CD4-positive, alpha-beta T cell treated with Interleukin-6 at 100 ng/mL for 8 hours (primary cell): ENCODE measurements around the gene SNX32.

Experiments
- DNase-seq: peaks from one replicate; pipeline ENCODE4 v3.0.0-alpha.2; 2020; ENCODE audit warnings: mixed read lengths, low spot score

Gene SNX32

DNA sequence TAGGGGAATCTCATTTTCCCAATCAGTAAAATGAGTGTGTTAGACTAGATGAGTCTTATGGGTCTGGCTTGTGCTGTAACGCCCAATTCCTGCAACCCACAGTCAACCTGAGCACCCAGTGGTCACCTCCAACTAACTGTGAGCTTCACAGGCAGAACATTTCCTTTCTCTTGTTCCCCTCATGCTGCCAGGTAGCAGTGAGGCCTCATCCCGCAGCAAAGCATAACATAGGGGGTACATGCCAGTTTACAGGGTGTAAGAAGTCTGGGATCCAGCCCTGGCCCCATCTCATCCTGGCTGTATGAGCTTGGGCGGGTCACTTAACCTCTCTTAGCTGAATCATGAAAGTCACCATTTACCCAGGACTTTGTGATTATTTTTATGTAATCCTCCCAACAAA, 35.1 kb downstream of the SNX32 start:
- no peak for DNase-seq

GRCh38 chr11:65869643-65870306, 36.0 kb downstream of the SNX32 start:
- no peak for DNase-seq

DNA sequence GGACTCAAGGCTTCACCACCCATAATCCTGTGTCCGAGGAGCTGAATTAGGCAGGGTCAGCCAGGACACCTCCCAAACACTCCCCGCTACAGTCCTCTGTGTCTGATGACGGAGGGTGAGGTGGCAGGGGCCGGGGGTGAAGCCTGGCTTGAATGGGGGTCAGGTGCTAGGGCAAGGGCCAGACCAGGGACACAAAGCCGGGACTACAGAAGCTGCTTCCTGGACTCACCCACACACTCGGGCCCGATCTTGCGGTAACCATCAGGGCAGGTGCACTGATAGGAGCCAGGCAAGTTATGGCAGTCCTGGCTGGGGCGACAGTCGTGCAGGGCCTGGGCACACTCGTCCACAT, 36.5 kb downstream of the SNX32 start:
- DNase-seq: no peak

DNA sequence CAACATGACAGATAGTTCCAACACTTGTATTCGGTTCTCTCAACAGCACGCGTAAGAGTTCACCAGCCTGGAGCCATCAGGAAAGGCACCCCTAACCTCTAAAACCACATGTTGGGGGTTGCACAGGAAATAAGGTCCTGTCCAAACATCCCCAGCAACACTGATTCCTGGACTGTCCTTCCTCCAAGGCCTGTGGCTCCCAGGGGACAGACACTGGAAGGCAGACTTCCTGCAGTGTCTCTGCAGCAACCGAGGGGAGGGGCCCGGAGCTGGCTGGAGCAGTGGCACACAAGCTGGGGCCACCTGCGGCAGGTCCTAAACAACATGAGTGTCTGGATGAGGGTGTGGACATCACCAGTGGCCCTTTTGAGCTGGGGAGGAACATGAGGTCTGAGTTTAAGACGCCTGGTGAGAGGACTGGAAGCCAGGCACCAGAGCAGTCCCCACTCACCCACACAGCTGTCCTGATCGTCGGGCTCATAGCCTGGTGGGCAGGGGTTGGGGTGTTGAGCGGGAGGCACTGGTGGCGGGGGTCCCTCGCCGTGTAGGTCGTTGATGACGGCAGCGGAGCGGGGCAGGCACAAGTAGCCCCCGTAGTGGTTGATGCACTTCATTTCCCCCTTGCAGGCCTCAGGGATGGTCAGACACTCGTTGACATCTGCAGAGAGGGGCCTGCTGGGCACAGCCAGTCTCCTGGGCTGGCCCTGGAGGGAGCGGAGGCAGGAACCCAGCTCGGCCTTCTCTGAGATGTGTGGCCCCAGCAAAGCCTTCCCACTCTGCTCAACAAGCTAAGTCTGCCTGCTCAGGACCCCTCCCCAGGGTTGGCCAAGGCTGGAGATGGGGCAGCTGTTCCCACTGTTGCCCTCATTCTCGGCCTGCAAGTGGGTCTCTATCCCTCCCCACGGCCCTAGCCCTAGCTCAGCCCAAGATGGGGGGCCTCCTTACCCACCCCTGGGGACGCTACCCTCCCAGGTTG, 37.2 kb downstream of the SNX32 start:
- no peak for DNase-seq

GRCh38 chr11:65871811-65872548, 38.2 kb downstream of the SNX32 start:
- no peak for DNase-seq

GRCh38 chr11:65872586-65873317, 39.0 kb downstream of the SNX32 start, which contains the start of gene EFEMP2:
TSS of gene EFEMP2 (minus strand) at chr11:65872800. CDS start at chr11:65872354, 446 bp downstream.
- DNase-seq: no peak

DNA sequence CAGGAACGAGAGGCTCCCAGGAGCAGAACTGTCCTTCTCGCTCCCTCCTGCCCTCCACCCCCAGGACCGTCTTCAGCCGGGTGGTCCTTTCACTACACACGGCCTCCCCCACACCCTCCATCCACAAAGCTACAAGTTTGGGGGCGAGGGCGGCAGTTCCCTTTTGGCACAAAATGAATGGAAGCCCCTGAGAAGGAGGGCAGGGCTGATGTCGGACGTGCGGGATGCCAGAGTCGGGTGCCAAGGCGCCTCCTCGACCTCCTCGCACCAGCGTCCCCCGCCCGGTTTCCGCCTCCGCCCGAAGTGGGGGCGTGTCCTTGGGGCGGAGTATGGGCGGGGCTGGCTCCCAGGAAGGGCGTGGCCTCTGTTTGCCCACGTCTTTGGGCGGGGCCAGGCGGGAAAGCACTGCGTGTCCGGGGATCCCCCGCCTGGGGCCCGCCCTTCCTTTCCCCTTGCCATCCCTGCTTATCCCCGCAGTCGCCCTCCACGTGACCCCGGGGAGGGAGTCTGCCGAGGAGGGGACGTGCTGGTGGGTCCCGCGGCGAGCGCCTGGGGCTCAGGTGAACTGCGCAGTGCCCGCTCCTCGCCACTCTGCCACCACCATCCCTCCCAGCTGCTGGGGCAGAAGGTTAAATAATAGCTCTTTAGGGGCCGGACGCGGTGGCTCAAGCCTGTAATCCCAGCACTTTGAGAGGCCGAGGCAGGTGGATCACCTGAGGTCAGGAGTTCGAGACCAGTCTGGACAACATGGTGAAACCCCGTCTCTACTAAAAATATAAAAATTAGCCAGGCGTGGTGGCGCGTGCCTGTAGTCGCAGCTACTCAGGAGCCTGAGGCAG, 39.8 kb downstream of the SNX32 start:
- peak; percentile 95 for DNase-seq

GRCh38 chr11:65879617-65880016, 45.9 kb downstream of the SNX32 start, which contains the start of gene CTSW:
TSS of gene CTSW (plus strand) at chr11:65879837. CDS start at chr11:65879855, 18 bp downstream.
- DNase-seq: peak; percentile 50

DNA sequence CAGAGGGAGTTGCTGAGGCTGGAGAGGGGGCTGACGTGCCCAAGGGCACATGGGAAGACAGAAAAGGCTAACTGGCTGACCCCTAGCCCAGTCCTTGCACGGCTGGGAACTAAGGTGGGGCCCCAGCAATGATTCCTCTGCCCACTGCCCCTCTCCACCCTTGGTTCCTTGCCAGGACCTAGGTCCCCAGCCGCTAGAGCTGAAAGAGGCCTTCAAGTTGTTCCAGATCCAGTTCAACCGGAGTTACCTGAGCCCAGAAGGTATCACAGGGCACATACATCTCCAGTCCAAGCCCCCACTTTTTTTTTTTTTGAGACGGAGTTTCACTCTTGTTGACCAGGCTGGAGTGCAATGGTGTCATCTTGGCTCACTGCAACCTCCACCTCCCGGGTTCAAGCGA, 46.3 kb downstream of the SNX32 start:
- DNase-seq: no peak

DNA sequence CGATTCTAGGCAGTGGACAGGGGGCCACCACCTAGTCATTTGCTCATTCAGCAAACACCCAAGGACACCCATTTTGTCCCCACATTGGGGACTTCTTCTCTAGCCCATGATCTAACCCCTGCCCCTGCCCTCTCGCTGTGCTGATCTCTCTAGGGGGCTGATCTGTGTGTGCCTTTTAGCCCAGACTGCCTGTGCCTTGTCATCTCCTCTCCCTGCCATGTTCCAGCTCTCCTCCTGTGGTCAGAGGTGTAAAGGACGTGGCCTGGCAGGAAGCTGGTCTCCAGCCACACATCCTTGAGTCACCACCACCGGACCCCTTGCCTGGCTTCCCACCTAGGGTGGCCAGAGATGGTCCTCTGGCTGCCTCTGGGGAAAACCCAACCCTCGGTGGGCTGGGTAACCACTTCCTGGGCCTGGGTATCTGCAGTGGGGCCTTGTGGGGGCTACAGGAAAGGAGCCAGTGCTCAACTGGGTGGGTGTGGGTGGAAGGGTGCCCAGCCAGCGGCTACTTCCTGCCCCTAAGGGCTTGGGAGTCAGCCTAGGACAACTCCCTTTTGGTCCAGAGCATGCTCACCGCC, 47.2 kb downstream of the SNX32 start:
- DNase-seq: no peak

- DNase-seq: no peak
Measured at GRCh38 chr11:65882120-65883057, 48.6 kb downstream of the SNX32 start.

- DNase-seq: no peak
Measured at GRCh38 chr11:65883058-65883761, 49.4 kb downstream of the SNX32 start.

DNA sequence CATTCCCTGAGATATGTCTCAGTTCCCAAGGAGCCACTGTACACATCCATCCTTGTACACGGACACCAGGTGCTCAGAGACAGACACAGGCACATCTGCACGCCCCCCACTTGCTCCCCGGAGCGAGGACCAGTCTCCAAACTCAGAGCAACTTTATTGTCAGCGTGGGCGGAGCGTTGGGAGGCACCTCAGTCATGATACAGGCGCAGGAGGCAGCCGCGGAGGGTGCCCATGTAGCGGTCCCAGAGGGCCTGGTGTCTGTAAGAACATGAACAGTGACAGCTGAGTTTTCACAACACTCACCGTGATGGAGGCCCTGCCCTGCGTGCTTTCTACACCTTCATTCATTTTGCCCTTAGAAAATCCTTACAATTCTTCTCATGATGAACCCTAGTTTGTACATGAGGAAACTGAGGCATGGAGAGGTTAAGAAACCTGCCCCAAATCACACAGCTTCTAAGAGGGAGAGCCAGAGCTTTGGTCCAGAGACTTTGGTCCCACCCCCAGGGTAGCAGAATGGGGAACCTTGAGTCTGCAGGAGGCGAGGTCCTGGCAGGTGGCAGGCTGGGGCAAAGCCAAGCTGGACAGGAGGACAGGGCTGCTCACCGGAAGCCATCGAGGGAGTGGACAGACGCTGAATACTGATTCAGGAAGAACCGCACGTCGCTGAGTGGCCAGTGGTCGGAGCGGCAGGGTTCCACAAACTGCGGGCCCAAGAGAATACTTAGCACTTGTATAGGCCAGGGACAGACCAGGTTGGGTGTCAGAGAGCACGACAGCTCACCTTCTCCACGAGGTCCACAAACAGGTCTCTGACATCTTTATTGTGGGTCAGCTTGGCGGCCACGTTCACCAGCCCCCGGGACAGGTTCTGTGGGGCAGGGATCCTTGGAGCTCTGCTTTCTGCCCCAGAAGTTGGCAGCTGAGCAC, 50.3 kb downstream of the SNX32 start:
- no peak for DNase-seq

DNA sequence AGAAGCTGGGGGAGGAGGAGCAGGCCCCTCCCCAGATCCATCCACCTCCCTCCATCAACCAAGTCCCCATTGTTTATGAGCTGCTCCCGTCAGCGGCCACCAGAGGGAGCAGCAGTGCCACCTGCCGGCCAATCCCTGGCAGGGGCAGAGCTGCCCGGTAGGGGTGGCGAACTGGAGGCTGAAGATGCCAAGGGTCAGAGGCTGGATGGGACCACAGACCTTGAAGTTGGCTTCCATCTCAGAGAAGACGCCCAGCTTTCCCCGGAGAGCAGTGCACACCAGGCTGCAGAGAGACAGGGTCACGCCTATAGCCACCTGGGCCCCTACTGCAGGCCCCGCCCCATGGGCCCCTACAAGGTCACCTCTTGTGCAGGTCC, 50.9 kb downstream of the SNX32 start:
- DNase-seq: peak; percentile 80

DNA sequence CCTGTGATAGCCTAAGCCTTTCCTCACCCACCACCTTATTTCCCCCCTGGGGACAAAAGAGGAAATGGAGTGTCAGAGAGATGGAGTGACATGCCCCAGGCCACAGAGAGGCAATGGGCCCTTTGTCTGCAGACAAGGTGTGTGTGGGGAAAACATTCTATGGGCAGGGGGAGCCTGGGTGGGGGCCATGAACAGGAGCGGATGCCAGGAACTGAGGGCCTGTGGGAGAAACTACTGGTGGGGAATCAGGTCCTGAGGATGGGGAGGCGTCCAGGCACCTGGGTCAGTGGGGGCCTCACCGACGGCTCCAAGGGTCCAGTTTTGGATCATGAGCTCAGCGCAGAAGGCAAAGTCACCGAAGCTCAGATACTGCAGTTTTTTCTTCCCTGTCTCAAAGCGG, 51.5 kb downstream of the SNX32 start:
- no peak for DNase-seq

- DNase-seq: no peak
Measured at GRCh38 chr11:65885808-65886536, 52.2 kb downstream of the SNX32 start.
